Activated T-cell treated with anti-CD3 and anti-CD28 coated beads, Interleukin-2, amount 50 U/mL, for 4 hours (primary cell): ENCODE data around the gene OCA2. TPM values are rescaled to one million over a fixed set of nuclear protein-coding genes. Genes with fewer than 3 reads are reported as not detected.
"Not testable (repeated sequence)": the region's sequence is repeated elsewhere in the genome, so short reads cannot be mapped to it uniquely, and the experiment has no call there.

Experiments used
- ATAC-seq, 2 donors: fragments of 200-7000 bp; cut with Tn5 transposase; one replicate each; pipeline ENCODE4 v1.10.0; 2021
- DNase-seq: peaks from one replicate; pipeline ENCODE4 v3.0.0-alpha.2; 2020
- H3K27me3 Mint-ChIP-seq: one replicate; pipeline ENCODE4 v1.8.0; 2021; ENCODE audit warnings: low read depth, mixed read lengths
- H3K36me3 Mint-ChIP-seq: one replicate; pipeline ENCODE4 v1.8.0; 2022; ENCODE audit warnings: mixed read lengths; ENCODE audit not compliant: insufficient read depth
- H3K4me1 Mint-ChIP-seq: one replicate; pipeline ENCODE4 v1.8.0; 2021; ENCODE audit warnings: low read depth, mixed read lengths
- H3K4me3 Mint-ChIP-seq: one replicate; pipeline ENCODE4 v1.8.0; 2021; ENCODE audit warnings: mild to moderate bottlenecking, moderate library complexity, mixed read lengths
- H3K9me3 Mint-ChIP-seq: one replicate; pipeline ENCODE4 v1.8.0; 2021; ENCODE audit warnings: mixed read lengths
- total RNA-seq, 3 donors: library from RNA; stranded (reverse); gene quantifications; one replicate each; pipeline ENCODE4 v1.2.1, GENCODE V29; 2021

OCA2 gene
- total RNA-seq, 3 donors from 2014 or later: not detected

DNA sequence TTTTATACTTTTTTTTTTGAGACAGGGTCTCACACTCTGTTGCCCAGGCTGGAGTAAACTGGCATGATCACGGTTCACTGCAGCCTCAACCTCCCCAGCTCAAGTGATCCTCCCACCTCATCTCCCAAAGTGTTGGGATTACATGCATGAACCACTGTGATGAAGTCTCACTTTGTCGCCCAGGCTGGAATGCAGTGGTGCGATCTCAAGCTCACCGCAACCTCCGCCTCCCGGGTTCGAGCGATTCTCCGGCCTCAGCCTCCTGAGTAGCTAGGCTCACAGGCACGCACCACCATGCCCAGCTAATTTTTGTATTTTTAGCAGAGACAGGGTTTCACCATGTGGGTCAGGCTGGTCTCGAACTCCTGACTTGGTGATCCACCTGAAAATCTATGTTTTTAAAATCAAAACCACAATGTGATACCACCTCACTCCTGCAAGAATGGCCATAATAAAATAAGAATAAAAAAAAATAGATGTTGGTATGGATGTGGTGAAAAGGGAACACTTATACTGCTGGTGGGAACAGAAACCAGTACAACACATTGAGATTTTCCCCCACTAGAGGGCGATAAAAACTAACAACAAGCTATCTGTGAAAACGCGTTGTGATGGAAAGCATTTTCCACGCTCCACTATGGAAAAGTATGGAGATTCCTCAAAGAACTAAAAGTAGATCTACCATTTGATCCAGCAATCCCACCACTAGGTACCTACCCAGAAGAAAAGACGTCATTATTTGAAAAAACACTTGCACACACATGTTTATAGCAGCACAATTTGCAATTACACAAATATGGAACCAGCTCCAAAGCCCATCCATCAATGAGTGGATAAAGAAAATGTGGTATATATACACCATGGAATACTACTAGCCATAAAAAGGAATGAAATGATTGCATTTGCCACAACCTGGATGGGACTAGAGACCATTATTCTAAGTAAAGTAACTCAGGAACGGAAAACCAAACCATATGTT is 26.8 kb upstream of the OCA2 start:
- no peak overlapping the region for H3K4me3 Mint-ChIP-seq
- H3K4me1 Mint-ChIP-seq: no peaks in the 10 kb centered on the region
- ATAC-seq (peak in 1 of 2 donors; percentile 35), DNase-seq (no peak)
- H3K9me3 Mint-ChIP-seq: no peaks in the 10 kb centered on the region
- peaks cover 30% of the 10 kb centered on the region for H3K36me3 Mint-ChIP-seq
- H3K27me3 Mint-ChIP-seq: no peaks in the 10 kb centered on the region

DNA sequence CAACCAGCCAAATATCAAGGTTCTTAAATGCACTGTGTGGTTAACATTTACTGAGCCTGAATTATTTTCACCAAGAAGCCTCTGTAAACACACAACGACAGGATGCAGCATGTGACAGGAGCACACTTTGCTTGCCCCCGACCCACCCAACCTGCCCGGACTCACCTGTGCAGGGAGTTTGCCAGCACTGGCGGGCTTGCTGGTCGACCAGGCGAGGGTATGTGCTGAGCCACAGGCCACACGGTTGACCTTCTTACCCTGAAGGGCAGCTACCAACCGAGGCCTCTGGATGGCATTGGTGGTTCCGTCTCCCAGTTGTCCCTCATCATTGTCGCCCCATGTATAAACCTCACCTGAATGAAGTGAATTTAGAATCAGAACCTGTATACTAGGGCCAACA is 25.7 kb upstream of the OCA2 start:
- no peaks in the 10 kb centered on the region for H3K4me1 Mint-ChIP-seq

DNA sequence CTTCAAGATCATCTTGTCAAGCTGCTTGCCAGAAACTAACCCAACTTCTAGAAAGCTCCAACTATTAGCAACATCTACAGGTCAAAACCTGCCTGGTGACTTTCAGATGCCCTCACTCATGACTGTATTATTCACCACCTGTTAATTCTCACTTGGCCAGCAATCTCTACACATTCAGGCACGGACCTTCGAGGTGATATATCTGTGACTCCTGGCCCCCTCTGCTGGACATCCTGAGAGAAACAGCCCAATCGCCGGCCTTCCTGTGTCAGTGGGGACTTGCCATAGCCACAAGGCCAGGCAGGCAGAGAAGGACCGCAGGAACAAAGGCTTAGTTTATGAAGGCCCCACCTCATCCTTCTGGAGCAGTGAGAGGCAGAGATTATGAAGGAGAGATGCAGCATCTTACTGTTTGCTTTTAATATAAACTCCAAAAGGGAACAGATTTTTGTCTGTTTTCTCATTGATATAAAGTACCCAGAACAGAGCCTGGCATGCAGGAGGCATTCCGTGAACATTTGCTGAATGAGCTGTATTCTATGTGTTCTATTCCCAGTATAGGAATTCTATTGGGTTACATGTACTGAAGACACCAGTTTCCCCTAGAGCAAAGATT is 24.4 kb upstream of the OCA2 start:
- Mint-ChIP-seq H3K4me1 (no peaks in the 10 kb centered on the region), H3K27me3 (no peaks in the 10 kb centered on the region), H3K36me3 (peaks cover 38% of the 10 kb centered on the region), H3K9me3 (no peaks in the 10 kb centered on the region), H3K4me3 (no peak overlapping the region)
- ATAC-seq (peak; percentile 48 to 58), DNase-seq (peak; percentile 32)

More for the DNA sequence above, 25.7 kb upstream of the OCA2 start:
- ATAC-seq (no peak), DNase-seq (no peak)
- Mint-ChIP-seq H3K27me3 (no peaks in the 10 kb centered on the region), H3K9me3 (no peaks in the 10 kb centered on the region), H3K4me3 (no peak overlapping the region), H3K36me3 (peaks cover 38% of the 10 kb centered on the region)

DNA sequence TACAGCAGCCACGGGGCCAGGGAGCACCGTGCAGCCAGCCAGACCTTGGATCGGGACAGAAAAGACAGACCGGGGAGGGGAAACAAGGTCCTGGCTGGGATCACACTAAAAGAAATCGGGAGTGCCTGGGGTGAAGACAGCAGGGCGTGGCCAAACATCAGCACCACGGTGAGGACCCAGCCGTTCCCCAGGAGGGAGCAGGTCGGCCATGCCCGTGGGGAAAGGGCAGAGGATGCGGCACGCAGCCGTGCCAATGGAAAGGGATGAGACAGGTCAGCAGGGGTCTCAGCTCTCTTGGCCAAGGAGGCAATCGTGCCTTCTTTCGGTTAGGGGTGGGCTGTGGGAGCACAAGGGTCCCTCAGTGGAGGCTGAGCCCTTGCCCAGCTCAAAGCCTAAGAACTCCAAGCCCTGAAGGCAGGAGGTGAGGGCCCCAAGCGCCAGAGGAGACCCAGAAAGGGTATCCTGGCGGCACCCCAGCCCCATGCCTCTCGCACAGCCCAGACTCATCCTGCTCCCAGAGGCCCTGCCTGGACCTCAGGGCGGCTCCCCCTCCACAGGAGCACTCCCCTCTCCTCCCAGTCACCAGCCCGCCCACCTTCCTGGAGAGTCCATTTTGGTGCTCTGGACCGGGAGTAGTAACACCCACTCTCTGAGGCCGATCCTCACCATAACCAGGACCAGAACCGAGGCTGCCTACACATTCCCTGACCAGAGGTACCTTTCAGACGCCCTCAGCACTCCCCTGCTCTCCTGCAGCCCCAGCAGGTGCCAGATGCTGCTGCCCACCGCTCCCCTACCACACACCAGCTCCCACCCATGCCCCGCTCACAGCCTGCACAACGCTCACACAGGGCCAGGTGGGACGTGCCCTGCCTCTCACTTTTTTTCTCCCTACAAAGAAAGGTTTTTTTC is 23.2 kb upstream of the OCA2 start:
- ATAC-seq: no peak
- no peak overlapping the region for H3K4me3 Mint-ChIP-seq
- no peaks in the 10 kb centered on the region for H3K9me3 Mint-ChIP-seq
- no peaks in the 10 kb centered on the region for H3K4me1 Mint-ChIP-seq
- DNase-seq: no peak
- H3K27me3 Mint-ChIP-seq: no peaks in the 10 kb centered on the region
- peaks cover 42% of the 10 kb centered on the region for H3K36me3 Mint-ChIP-seq

DNA sequence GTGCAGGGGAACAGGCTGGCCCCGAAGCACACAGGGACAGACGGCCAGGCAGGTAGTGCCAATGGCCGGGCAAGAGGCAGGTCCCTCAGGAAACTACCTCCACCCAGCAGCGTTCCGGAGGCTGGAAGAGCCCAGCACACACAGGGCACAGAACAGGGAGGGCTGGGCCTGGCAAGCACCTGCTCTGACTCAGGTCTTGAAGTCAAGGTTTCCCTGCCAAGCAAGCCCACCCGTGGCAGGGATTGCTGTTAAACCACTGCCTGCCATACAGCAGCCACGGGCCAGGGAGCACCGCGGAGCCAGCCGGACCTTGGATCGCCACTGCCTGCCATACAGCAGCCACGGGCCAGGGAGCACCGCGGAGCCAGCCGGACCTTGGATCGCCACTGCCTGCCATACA is 22.5 kb upstream of the OCA2 start:
- H3K27me3 Mint-ChIP-seq: not testable (repeated sequence)

DNA sequence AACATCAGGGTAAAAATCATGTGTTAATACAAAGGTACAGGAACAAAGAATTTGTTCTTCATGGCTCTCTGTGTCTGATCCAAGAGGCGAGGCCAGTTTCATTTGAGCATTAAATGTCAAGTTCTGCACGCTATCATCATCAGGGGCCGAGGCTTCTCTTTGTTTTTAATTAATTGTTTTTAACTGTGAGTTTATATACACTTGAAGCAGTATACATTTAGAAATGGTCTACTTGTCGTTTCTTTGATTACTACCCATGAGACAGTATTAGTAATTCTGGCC is 21.2 kb upstream of the OCA2 start:
- Mint-ChIP-seq H3K27me3 (no peaks in the 10 kb centered on the region), H3K9me3 (no peaks in the 10 kb centered on the region), H3K4me1 (no peaks in the 10 kb centered on the region), H3K4me3 (no peak overlapping the region), H3K36me3 (peaks cover 46% of the 10 kb centered on the region)
- no peak for DNase-seq
- ATAC-seq: no peak

More for the DNA sequence above, 22.5 kb upstream of the OCA2 start:
- peaks cover 41% of the 10 kb centered on the region for H3K36me3 Mint-ChIP-seq
- not testable (repeated sequence) for H3K4me1 Mint-ChIP-seq, ATAC-seq, H3K4me3 Mint-ChIP-seq, H3K9me3 Mint-ChIP-seq, DNase-seq

DNA sequence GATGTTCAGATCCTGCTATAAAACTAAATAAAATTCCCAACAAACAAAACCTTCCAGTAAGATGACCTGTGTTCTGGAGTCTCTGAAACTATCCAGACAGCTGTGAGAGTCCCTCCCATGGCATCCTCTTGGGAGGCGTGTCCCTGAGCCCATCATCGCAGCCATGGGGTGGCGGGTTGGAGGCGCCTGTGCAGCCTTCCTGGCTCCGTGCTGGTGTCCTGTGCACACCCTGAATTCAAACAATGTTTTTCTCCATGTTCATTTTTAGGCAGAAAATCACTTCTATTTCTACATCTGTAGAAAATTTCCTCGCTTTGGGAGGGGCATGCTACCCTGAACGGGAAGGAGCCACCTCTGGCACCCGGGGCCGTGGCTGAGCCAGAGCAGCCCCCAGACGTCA is 19.4 kb upstream of the OCA2 start:
- H3K36me3 Mint-ChIP-seq: peaks cover 50% of the 10 kb centered on the region
- no peaks in the 10 kb centered on the region for H3K9me3 Mint-ChIP-seq
- no peak for ATAC-seq
- H3K27me3 Mint-ChIP-seq: no peaks in the 10 kb centered on the region
- DNase-seq: no peak
- H3K4me1 Mint-ChIP-seq: no peaks in the 10 kb centered on the region
- H3K4me3 Mint-ChIP-seq: no peak overlapping the region

DNA sequence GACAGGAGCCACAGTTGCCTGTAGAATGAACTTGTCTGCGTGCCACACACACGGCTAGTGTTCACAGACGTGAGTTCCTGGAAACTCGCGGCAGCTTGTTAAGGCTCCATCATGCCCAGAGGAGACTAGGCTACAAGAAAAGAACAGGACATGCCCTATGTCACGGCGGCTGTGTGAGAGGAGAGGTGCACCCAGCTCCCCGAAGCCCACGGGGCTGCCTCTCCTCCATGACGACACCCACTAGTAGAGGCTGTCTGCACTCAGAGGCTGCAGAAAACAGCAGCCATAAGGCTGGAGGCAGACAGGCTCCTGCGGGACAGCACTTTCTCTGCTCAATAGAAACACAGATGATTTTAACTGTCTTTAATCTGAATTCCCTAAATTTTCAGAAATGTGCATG is 19.0 kb upstream of the OCA2 start:
- Mint-ChIP-seq H3K4me3 (no peak overlapping the region), H3K9me3 (no peaks in the 10 kb centered on the region), H3K4me1 (no peaks in the 10 kb centered on the region), H3K27me3 (no peaks in the 10 kb centered on the region), H3K36me3 (peaks cover 47% of the 10 kb centered on the region)
- no peak for ATAC-seq
- no peak for DNase-seq

DNA sequence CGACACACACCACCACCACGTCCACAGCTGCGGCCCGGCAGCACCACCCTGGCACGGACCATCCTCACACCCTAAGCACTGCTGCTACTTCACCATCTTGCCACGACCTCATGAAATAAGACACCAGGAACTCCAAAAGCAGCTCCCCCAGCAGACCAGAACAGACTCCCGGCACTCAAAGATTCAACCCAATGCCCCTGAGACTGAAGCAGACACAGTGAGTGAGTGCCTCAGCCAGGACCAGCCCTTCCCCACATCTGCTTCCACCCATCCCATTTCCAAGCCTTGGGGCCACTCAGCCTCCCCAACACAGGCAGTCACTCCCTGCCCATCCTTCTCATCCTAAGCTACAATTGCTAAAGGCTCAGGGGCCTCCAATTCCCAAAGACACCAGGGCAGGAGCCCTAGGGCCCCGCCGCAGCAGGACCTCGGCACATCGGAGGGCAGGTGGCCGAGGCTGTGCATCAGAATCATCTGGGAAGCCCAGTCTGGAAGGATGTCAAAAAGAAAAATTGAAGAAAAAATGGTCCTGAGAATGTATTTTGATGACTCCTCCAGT is 18.4 kb upstream of the OCA2 start:
- Mint-ChIP-seq H3K4me3 (no peak overlapping the region), H3K27me3 (no peaks in the 10 kb centered on the region), H3K36me3 (peaks cover 42% of the 10 kb centered on the region), H3K4me1 (no peaks in the 10 kb centered on the region), H3K9me3 (no peaks in the 10 kb centered on the region)
- ATAC-seq: no peak
- no peak for DNase-seq

DNA sequence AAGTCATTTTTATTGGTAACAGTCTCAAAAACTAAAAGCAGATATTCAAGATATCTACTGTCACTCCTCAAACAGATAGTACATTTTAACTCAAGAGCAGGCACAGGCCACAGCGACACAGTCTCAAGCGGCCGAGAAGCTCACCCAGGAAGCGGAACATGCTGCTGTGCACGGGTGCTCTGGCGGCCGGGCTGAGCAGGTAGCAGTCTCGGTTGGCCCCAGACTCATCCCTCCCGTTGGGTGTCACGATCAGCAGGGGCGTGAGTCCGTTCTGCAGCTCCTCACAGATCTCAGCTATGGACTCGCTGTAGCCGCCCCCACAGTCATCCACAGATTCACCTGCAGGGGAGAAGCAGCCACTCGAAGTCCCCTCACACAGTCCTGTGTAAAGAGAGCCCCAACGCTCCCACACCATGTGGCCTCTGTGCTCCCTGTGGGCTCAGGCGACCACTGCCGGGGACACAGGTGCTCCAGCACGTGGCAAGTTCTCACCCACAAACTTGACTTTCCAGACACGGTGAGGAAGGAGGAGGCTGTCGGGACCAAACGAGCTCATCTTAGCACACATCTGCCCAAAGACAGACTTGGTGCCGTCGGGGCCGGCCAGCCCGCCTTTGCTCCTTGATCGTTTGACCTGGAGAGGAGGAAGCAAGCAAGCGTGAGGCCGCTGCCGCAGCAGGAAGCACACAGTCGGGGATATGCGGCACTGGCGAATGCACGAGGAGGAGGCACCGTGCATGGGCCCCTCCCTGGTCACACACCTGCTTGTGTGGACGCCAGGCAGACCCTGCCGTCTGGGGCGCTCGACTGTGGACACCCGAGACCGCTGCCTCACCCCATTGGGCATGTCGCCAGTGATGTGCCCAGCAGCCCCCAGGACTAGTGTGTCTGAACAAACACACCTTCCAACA is 17.7 kb upstream of the OCA2 start:
- H3K27me3 Mint-ChIP-seq: no peaks in the 10 kb centered on the region
- H3K36me3 Mint-ChIP-seq: peaks cover 44% of the 10 kb centered on the region
- ATAC-seq (no peak), DNase-seq (no peak)
- H3K4me3 Mint-ChIP-seq: no peak overlapping the region
- no peaks in the 10 kb centered on the region for H3K4me1 Mint-ChIP-seq
- no peaks in the 10 kb centered on the region for H3K9me3 Mint-ChIP-seq

DNA sequence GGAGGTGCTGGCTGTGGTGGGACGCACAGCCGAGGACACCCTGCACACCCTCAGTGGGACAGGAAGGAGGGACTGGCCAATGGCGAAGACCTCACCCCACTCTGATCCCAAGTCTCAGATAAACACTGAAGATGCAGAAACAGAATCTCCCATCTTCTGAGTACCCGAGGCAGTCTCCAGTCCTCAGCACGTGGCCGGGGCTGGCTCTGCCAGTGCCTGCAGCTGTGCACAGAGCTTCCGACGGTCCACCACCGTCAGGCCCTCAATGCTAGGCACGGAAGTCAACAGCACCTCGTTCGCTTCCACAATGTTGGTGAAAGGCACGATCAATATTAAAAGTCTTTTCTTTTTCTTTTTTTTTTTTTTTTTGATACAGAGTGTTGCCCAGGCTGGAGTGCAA is 16.8 kb upstream of the OCA2 start:
- Mint-ChIP-seq H3K4me1 (no peaks in the 10 kb centered on the region), H3K27me3 (no peaks in the 10 kb centered on the region), H3K4me3 (no peak overlapping the region), H3K9me3 (no peaks in the 10 kb centered on the region), H3K36me3 (peaks cover 44% of the 10 kb centered on the region)
- ATAC-seq (no peak), DNase-seq (no peak)

DNA sequence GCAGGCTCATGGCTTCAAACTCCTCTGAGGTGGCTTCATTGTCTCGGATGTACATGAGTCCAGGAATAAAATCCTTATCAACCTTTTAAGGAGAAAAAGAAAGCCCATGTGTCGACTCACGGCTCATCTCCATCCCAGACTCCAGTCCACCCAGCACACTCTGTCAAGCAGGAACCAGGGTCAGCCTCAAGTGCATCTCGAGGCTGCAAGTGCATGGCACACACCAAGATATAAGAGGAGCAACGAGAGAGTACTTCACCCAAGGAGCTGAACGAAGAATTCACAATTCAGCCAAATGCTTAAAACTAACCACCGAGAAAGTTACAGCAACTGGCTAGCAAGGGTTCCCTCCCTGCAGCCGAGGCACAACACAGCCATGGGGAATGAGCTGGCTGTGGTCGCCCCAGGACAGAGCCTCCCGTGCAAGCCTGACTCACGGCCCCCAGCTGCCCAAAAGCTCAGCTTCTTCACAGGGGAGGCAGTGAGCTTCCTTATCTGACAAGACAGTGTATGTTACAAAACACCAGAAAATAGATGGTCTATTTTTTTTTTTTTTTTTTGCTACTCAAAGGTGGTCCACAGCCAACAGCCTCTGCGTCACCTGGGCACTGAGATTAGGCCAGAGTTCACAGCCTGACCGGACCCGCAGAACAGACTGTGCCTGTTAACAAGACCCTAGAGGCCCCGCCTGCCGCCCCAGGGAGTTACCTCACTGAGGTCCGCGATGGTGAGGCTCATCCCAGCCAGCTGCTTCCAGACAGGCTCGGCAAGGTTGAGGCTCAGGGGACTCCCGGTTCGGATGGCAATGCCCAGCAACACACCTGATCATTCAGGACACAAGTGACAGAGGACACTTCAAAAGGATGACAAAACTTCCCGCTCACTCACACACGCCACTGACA is 15.9 kb upstream of the OCA2 start:
- ATAC-seq (no peak), DNase-seq (no peak)
- Mint-ChIP-seq H3K4me1 (no peaks in the 10 kb centered on the region), H3K4me3 (no peak overlapping the region), H3K27me3 (no peaks in the 10 kb centered on the region), H3K36me3 (peaks cover 35% of the 10 kb centered on the region), H3K9me3 (no peaks in the 10 kb centered on the region)

DNA sequence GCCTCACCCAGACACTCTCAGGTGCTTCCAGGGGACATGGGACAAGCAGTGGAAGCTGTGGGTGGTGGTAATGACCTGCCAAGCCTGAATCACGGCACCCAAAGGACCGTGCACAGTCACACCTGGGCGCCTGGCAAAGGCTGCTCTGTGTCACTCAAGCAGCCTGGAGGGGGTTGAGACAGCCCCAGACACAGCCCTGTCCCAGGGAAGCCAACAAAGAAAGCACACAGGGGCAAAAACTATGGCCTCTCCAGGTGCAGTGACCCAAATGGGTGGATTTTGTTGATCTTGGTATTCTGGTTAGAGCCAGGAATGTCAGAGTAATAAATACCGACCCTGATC is 15.0 kb upstream of the OCA2 start:
- ATAC-seq (no peak), DNase-seq (no peak)
- Mint-ChIP-seq H3K36me3 (peaks cover 34% of the 10 kb centered on the region), H3K9me3 (no peaks in the 10 kb centered on the region), H3K4me3 (no peak overlapping the region), H3K4me1 (no peaks in the 10 kb centered on the region), H3K27me3 (no peaks in the 10 kb centered on the region)
